MM.1S (cell line): ENCODE results near the gene CELA2B.

Experiments
- DNase-seq: peaks from one replicate; pipeline ENCODE4 v3.0.0-alpha.2; 2015
- H2AFZ ChIP-seq: fragments of 300-600 bp; sonication (generic); 2 replicates; pipeline ENCODE4 v1.6.0; 2016; ENCODE audit warnings: antibody characterized with exemption, low read length
- H3F3A ChIP-seq: fragments of 300-600 bp; sonication (generic); 2 replicates; pipeline ENCODE4 v1.6.1; 2016; ENCODE audit warnings: mild to moderate bottlenecking, antibody characterized with exemption, low read length, moderate library complexity, mixed read lengths; ENCODE audit not compliant: insufficient read depth
- H3K27ac ChIP-seq: fragments of 300-600 bp; sonication (generic); 2 replicates; pipeline ENCODE4 v1.5.1; 2016; ENCODE audit warnings: mild to moderate bottlenecking, low read length
- H3K27me3 ChIP-seq: fragments of 300-600 bp; sonication (generic); replicated peaks from 2 replicates; pipeline ENCODE4 v1.6.0; 2016; ENCODE audit warnings: low read length; ENCODE audit not compliant: insufficient read depth
- H3K36me3 ChIP-seq: fragments of 300-600 bp; sonication (generic); replicated peaks from 2 replicates; pipeline ENCODE4 v1.6.1; 2016; ENCODE audit warnings: mild to moderate bottlenecking, low read length, mixed read lengths; ENCODE audit not compliant: insufficient read depth
- H3K4me1 ChIP-seq: fragments of 300-600 bp; sonication (generic); 2 replicates; pipeline ENCODE4 v1.6.1; 2016; ENCODE audit warnings: low read length, mixed read lengths
- H3K4me2 ChIP-seq: fragments of 300-600 bp; sonication (generic); 2 replicates; pipeline ENCODE4 v1.6.0; 2016; ENCODE audit warnings: low read depth, low read length
- H3K4me3 ChIP-seq: fragments of 300-600 bp; sonication (generic); 2 replicates; pipeline ENCODE4 v1.5.1; 2016; ENCODE audit warnings: low read length, mixed read lengths
- H3K79me2 ChIP-seq: fragments of 300-600 bp; sonication (generic); 2 replicates; pipeline ENCODE4 v1.6.1; 2016; ENCODE audit warnings: mixed run types, low read length, mixed read lengths
- H3K9ac ChIP-seq: fragments of 300-600 bp; sonication (generic); 2 replicates; pipeline ENCODE4 v1.6.1; 2016; ENCODE audit warnings: low read length, mixed read lengths
- H3K9me2 ChIP-seq: fragments of 300-600 bp; sonication (generic); replicated peaks from 2 replicates; pipeline ENCODE4 v1.6.1; 2016; ENCODE audit warnings: mild to moderate bottlenecking, low read length, mixed read lengths; ENCODE audit not compliant: insufficient read depth
- H3K9me3 ChIP-seq: fragments of 300-600 bp; sonication (generic); replicated peaks from 2 replicates; pipeline ENCODE4 v1.6.1; 2016; ENCODE audit warnings: mild to moderate bottlenecking, low read length, mixed read lengths; ENCODE audit not compliant: insufficient read depth
- H4K20me1 ChIP-seq: fragments of 300-600 bp; sonication (generic); 2 replicates; pipeline ENCODE4 v1.6.1; 2016; ENCODE audit warnings: mild to moderate bottlenecking, low read length, moderate library complexity, mixed read lengths; ENCODE audit not compliant: insufficient read depth
- EZH2 ChIP-seq: fragments of 300-600 bp; sonication (generic); optimal IDR thresholded peaks from 2 replicates; pipeline ENCODE3; 2017; ENCODE audit warnings: low read depth, mild to moderate bottlenecking, antibody characterized with exemption, low read length, mixed read lengths
- EZH2phosphoT487 ChIP-seq: fragments of 300-600 bp; sonication (generic); IDR thresholded peaks from 2 replicates; pipeline ENCODE4 v1.6.1; 2018; ENCODE audit warnings: antibody characterized with exemption, low read length
- TF ChIP-seq, protein P1 (sequence below): fragments of 300-600 bp; sonication (generic); IDR thresholded peaks from 2 replicates; pipeline ENCODE4 v1.5.1; 2016; ENCODE audit warnings: antibody characterized with exemption, low read length, mixed read lengths

The CELA2B gene

DNA sequence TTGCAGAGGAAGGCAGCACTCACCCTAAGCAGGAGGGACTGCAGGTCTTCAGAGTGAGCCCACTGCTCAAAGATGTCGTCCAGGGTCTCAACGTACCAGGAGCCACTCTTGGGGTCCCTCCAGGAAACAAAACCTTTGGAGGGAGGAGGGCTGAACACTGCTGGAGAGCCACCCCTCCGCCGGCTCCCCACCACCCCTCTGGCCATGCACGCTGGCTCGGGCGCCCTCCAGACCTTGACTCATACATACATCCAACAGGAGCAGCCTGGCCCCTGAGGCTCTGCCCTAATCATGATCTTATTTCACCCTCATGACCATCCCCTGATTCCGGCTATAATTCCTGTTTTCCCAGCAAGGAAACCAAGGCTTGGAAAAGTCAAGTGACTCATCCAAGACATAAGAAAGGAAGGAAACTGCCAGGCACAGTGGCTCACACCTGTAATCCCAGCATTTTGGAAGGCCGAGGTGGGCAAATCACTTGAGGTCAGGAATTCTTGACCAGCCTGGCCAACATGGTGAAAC is 18.0 kb downstream of the CELA2B start:
- no peak overlapping the region for H2AFZ ChIP-seq
- H3K36me3 ChIP-seq = no peaks in the 10 kb centered on the region
- no peak overlapping the region for H3K9ac ChIP-seq
- no peaks in the 10 kb centered on the region for H3K4me1 ChIP-seq
- H3F3A ChIP-seq = no peaks in the 10 kb centered on the region
- no peak for DNase-seq
- no peaks in the 10 kb centered on the region for H3K79me2 ChIP-seq
- no peaks in the 10 kb centered on the region for H3K27me3 ChIP-seq
- H4K20me1 ChIP-seq = no peaks in the 10 kb centered on the region
- H3K9me3 ChIP-seq = no peaks in the 10 kb centered on the region
- H3K4me3 ChIP-seq = no peak overlapping the region
- no peak overlapping the region for H3K4me2 ChIP-seq
- H3K27ac ChIP-seq = no peak overlapping the region
- no peak for TF ChIP-seq EZH2phosphoT487
- TF ChIP-seq, protein P1, sequence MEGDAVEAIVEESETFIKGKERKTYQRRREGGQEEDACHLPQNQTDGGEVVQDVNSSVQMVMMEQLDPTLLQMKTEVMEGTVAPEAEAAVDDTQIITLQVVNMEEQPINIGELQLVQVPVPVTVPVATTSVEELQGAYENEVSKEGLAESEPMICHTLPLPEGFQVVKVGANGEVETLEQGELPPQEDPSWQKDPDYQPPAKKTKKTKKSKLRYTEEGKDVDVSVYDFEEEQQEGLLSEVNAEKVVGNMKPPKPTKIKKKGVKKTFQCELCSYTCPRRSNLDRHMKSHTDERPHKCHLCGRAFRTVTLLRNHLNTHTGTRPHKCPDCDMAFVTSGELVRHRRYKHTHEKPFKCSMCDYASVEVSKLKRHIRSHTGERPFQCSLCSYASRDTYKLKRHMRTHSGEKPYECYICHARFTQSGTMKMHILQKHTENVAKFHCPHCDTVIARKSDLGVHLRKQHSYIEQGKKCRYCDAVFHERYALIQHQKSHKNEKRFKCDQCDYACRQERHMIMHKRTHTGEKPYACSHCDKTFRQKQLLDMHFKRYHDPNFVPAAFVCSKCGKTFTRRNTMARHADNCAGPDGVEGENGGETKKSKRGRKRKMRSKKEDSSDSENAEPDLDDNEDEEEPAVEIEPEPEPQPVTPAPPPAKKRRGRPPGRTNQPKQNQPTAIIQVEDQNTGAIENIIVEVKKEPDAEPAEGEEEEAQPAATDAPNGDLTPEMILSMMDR = no peak
- TF ChIP-seq EZH2 = no peak
- H3K9me2 ChIP-seq = no peaks in the 10 kb centered on the region

GRCh38 chr1:15500184-15501178 is 24.6 kb downstream of the CELA2B start:
- TF ChIP-seq EZH2 = no peak
- TF ChIP-seq EZH2phosphoT487 = no peak
- TF ChIP-seq, protein P1 = no peak

GRCh38 chr1:15501208-15502032 is 25.5 kb downstream of the CELA2B start:
- peak; percentile 69 for DNase-seq

More at GRCh38 chr1:15500184-15501178, 24.6 kb downstream of the CELA2B start:
- H3K36me3 ChIP-seq = no peaks in the 10 kb centered on the region
- no peak overlapping the region for H3K4me3 ChIP-seq
- DNase-seq = no peak
- no peaks in the 10 kb centered on the region for H4K20me1 ChIP-seq
- H3K27me3 ChIP-seq = no peaks in the 10 kb centered on the region
- no peak overlapping the region for H2AFZ ChIP-seq
- no peaks in the 10 kb centered on the region for H3K9me3 ChIP-seq
- no peak overlapping the region for H3K4me2 ChIP-seq
- H3K9me2 ChIP-seq = no peaks in the 10 kb centered on the region
- H3K4me1 ChIP-seq = no peaks in the 10 kb centered on the region
- H3K79me2 ChIP-seq = no peaks in the 10 kb centered on the region
- no peaks in the 10 kb centered on the region for H3F3A ChIP-seq
- no peak overlapping the region for H3K9ac ChIP-seq
- no peak overlapping the region for H3K27ac ChIP-seq

More at GRCh38 chr1:15501208-15502032, 25.5 kb downstream of the CELA2B start:
- H3K4me1 ChIP-seq = no peaks in the 10 kb centered on the region
- no peak overlapping the region for H3K4me2 ChIP-seq
- TF ChIP-seq EZH2phosphoT487 (no peak), EZH2 (no peak)
- TF ChIP-seq, protein P1 = peak; percentile 71
- no peak overlapping the region for H3K4me3 ChIP-seq
- no peaks in the 10 kb centered on the region for H3K27me3 ChIP-seq
- H3K79me2 ChIP-seq = no peaks in the 10 kb centered on the region
- H4K20me1 ChIP-seq = no peaks in the 10 kb centered on the region
- no peak overlapping the region for H3K9ac ChIP-seq
- H2AFZ ChIP-seq = no peak overlapping the region
- no peaks in the 10 kb centered on the region for H3K36me3 ChIP-seq
- no peaks in the 10 kb centered on the region for H3F3A ChIP-seq
- H3K27ac ChIP-seq = no peak overlapping the region
- no peaks in the 10 kb centered on the region for H3K9me3 ChIP-seq
- H3K9me2 ChIP-seq = no peaks in the 10 kb centered on the region
